Trophoblast cell (in vitro differentiated cells and primary cell): ENCODE results near the gene OR7A5.
"Not testable (repeated sequence)": the region's sequence is repeated elsewhere in the genome, so short reads cannot be mapped to it uniquely, and the experiment has no call there.

Experiments
- DNase-seq, 2 donors: peaks; one replicate each; pipeline ENCODE4 v3.0.0-alpha.2; 2016
- H2AFZ ChIP-seq: 2 replicates; pipeline ENCODE4 v1.6.1; 2013; ENCODE audit warnings: low read length, moderate library complexity, mild to moderate bottlenecking; ENCODE audit not compliant: insufficient read depth, poor library complexity
- H2AK5ac ChIP-seq: 2 replicates; pipeline ENCODE4 v1.6.1; 2013; ENCODE audit warnings: mild to moderate bottlenecking, low read length
- H2BK120ac ChIP-seq: 2 replicates; pipeline ENCODE4 v1.6.1; 2013; ENCODE audit warnings: low read length, mild to moderate bottlenecking, moderate library complexity; ENCODE audit not compliant: insufficient read depth, poor library complexity
- H2BK12ac ChIP-seq: 2 replicates; pipeline ENCODE4 v1.6.1; 2013; ENCODE audit warnings: mild to moderate bottlenecking, low read length, moderate library complexity
- H2BK5ac ChIP-seq: 2 replicates; pipeline ENCODE4 v1.6.1; 2013; ENCODE audit warnings: low read length, low read depth, moderate library complexity, mild to moderate bottlenecking; ENCODE audit not compliant: poor library complexity
- H3K14ac ChIP-seq: 2 replicates; pipeline ENCODE4 v1.6.1; 2013; ENCODE audit warnings: mild to moderate bottlenecking, low read length
- H3K18ac ChIP-seq: 2 replicates; pipeline ENCODE4 v1.6.1; 2013; ENCODE audit warnings: mild to moderate bottlenecking, low read length
- H3K23ac ChIP-seq: 2 replicates; pipeline ENCODE4 v1.6.1; 2013; ENCODE audit warnings: low read length
- H3K27ac ChIP-seq: 2 replicates; pipeline ENCODE4 v1.5.1; 2013; ENCODE audit warnings: low read depth, mild to moderate bottlenecking, inconsistent platforms, low read length, moderate library complexity
- H3K27me3 ChIP-seq: 2 replicates; pipeline ENCODE4 v1.6.1; 2013; ENCODE audit warnings: inconsistent platforms, mild to moderate bottlenecking, low read length, moderate library complexity; ENCODE audit not compliant: insufficient read depth
- H3K36me3 ChIP-seq, 2 experiments: 1 replicate in 1 of 2; 2 replicates in 1 of 2; pipeline ENCODE4 v1.6.1; 2013; ENCODE audit warnings: low read length in 2 of 2, mild to moderate bottlenecking in 2 of 2, moderate library complexity in 1 of 2; ENCODE audit not compliant: insufficient read depth in 2 of 2, control insufficient read depth in 1 of 2
- H3K4ac ChIP-seq: 2 replicates; pipeline ENCODE4 v1.6.1; 2013; ENCODE audit warnings: low read depth, mild to moderate bottlenecking, low read length, moderate library complexity
- H3K4me1 ChIP-seq, 2 experiments: 1 replicate in 1 of 2; 2 replicates in 1 of 2; pipeline ENCODE4 v1.6.1; 2013; ENCODE audit warnings: low read length in 2 of 2, mild to moderate bottlenecking in 2 of 2, moderate library complexity in 1 of 2; ENCODE audit not compliant: insufficient read depth in 2 of 2, control insufficient read depth in 1 of 2
- H3K4me2 ChIP-seq: 2 replicates; pipeline ENCODE4 v1.6.1; 2013; ENCODE audit warnings: inconsistent platforms, mild to moderate bottlenecking, low read length, moderate library complexity
- H3K4me3 ChIP-seq: 2 replicates; pipeline ENCODE4 v1.5.1; 2013; ENCODE audit warnings: mild to moderate bottlenecking, low read depth, low read length, inconsistent platforms
- H3K79me1 ChIP-seq: one replicate; pipeline ENCODE4 v1.6.1; 2013; ENCODE audit warnings: low read length
- H3K79me2 ChIP-seq: 2 replicates; pipeline ENCODE4 v1.6.1; 2013; ENCODE audit warnings: low read length, mild to moderate bottlenecking; ENCODE audit not compliant: control insufficient read depth, insufficient read depth, poor library complexity
- H3K9ac ChIP-seq: 2 replicates; pipeline ENCODE4 v1.6.1; 2013; ENCODE audit warnings: mild to moderate bottlenecking, low read length
- H3K9me3 ChIP-seq: 2 replicates; pipeline ENCODE4 v1.6.1; 2013; ENCODE audit warnings: low read depth, mild to moderate bottlenecking, control low read depth, inconsistent platforms, low read length; ENCODE audit not compliant: insufficient read depth
- H4K12ac ChIP-seq: 2 replicates; pipeline ENCODE4 v1.6.1; 2013; ENCODE audit warnings: low read depth, mild to moderate bottlenecking, low read length, moderate library complexity
- H4K8ac ChIP-seq: 2 replicates; pipeline ENCODE4 v1.6.1; 2013; ENCODE audit warnings: low read depth, mild to moderate bottlenecking, low read length, moderate library complexity
- H4K91ac ChIP-seq: one replicate; pipeline ENCODE4 v1.6.1; 2013; ENCODE audit warnings: low read depth, mild to moderate bottlenecking, low read length, moderate library complexity
- WGBS: extraction: QIAGEN DNeasy Blood & Tissue Kit; methylation state at CpG from one replicate; pipeline ENCODE4 v1.1.7; 2013; ENCODE audit warnings: missing lambda C conversion rate; ENCODE audit not compliant: insufficient read length, insufficient coverage; ENCODE audit errors: extremely low coverage; 5-methylcytosine and 5-hydroxymethylcytosine counted together

The OR7A5 gene

DNA sequence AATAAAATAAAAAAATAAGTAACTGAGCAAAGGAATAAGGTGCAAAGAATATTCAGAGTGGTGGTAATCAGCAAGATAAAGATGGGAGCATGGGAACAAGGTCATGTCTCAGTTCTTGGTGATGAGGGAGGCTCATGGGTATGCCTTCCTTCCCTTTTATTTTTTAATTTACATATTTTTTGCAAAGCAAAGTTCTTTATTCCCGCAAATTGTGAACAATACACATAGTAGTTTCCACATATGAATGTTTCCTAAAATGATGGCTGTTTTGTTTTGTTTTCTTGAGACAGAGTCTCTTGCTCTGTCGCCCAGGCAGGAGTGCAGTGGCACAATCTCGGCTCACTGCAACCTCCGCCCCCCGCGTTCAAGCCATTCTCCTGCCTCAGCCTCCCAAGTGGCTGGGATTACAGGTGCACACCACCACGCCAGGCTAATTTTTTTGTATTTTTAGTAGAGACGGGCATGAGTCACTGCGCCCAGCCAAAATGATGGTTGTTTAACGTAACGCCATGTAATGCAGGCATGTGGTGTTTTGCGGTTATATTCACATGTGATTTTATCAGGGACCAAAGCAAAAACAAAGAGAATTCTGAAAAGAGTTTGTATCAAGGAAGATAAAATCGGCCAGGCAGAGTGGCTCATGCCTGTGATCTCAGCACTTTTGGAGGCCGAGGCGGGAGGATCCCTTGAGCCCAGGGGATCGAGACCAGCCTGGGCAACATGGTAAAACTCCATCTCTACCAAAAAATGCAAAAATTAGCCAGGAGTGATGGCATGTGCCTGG, 52.2 kb downstream of the OR7A5 start:
- Histone ChIP-seq H3K4ac (no peak overlapping the region), H3K27ac (no peak overlapping the region), H2BK12ac (no peak overlapping the region), H4K8ac (no peak overlapping the region), H3K4me3 (no peak overlapping the region), H2AK5ac (no peak overlapping the region), H3K9ac (no peak overlapping the region), H3K79me2 (no peaks in the 10 kb centered on the region), H2BK5ac (no peak overlapping the region), H3K79me1 (peaks cover 5% of the 10 kb centered on the region), H2BK120ac (no peak overlapping the region), H3K27me3 (no peaks in the 10 kb centered on the region), H3K23ac (no peak overlapping the region), H3K4me1 (peaks cover 3 to 7% of the 10 kb centered on the region in 2 experiments), H2AFZ (no peak overlapping the region), H3K18ac (no peak overlapping the region), H3K36me3 (no peaks in the 10 kb centered on the region), H4K91ac (no peak overlapping the region), H4K12ac (no peak overlapping the region), H3K4me2 (no peak overlapping the region), H3K9me3 (no peaks in the 10 kb centered on the region), H3K14ac (no peak overlapping the region)
- no CpG with 5 or more reads among the region's 16 CpGs for WGBS
- DNase-seq, result peak; percentile 29 to 64

DNA sequence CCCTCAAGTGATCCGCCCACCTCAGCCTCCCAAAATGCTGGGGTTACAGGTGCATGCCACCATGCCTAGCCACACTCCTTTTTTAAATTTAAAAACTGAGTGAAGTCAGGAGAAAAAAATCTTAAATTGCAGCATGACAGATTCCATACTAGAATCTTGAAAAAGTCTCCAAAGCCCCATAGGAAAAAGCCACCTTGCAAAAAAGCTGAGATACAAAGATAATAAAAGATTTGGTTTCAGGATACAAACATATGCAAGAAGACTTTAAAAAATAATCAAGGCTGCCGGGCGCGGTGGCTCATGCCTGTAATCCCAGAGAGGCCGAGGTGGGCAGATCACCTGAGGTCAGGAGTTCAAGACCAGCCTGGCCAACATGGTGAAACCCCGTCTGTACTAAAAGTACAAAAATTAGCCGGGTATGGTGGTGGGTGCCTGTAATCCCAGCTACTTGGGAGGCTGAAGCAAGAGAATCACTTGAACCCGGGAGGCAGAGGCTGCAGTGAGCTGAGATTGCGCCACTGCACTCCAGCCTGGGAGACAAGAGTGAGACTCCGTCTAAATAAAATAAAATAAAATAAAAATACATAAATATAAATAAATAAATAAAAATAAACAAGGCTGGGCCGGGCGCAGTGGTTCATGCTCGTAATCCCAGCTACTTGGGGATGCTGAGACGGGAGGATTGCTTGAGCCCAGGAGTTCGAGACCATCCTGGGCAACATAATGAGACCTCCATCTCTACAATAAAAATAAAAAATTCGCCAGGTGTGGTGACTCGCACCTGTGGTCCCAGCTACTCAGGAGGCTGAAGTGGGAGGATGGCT, 53.1 kb downstream of the OR7A5 start:
- not testable (repeated sequence) for H2BK120ac ChIP-seq, H3K4ac ChIP-seq, H4K91ac ChIP-seq, H2AFZ ChIP-seq, H3K27me3 ChIP-seq, H3K14ac ChIP-seq, DNase-seq, H4K12ac ChIP-seq, H4K8ac ChIP-seq, H3K9ac ChIP-seq, H2AK5ac ChIP-seq, H3K18ac ChIP-seq, H3K9me3 ChIP-seq, H2BK12ac ChIP-seq, H3K4me1 ChIP-seq, H3K4me3 ChIP-seq, H3K79me2 ChIP-seq, H2BK5ac ChIP-seq, H3K27ac ChIP-seq, H3K23ac ChIP-seq, H3K4me2 ChIP-seq, H3K36me3 ChIP-seq, H3K79me1 ChIP-seq
- no CpG with 5 or more reads among the region's 17 CpGs for WGBS

DNA sequence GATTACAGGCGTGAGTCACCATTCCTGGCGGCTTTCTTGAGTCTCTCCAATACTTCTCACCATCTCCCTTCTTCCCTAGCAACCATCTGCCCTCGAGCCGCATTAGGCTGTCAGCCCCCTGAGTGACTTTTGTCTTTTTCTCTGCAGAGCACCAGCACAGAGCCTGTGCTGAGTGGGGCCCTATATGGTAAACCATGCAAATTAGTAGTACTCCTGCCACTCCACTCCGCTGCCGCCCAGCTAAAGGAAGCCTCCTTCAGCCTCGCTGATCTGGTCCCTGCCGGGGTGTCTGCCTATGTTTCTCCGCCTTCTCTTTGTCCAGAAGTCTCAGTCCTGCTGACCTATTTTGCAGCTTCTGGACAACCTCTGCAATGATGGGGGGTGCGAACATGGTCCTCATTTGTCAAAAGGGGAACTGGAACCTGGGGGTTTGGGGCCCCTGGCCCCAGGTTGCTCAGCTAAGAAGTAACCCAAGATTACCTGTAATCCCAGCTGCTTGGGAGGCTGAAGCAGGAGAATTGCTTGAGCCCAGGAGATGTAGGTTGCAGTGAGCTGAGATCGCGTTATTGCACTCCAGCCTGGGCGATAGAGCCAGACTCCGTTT, 54.3 kb downstream of the OR7A5 start:
- H3K27ac ChIP-seq, H3K79me2 ChIP-seq, H3K4ac ChIP-seq, H3K9me3 ChIP-seq, H3K23ac ChIP-seq, H3K79me1 ChIP-seq, H2BK5ac ChIP-seq, H3K27me3 ChIP-seq, H3K4me3 ChIP-seq, H3K36me3 ChIP-seq, H3K18ac ChIP-seq, H2AFZ ChIP-seq, H3K4me2 ChIP-seq, H2AK5ac ChIP-seq, H3K14ac ChIP-seq, H2BK120ac ChIP-seq, H4K8ac ChIP-seq, H3K9ac ChIP-seq, DNase-seq, H2BK12ac ChIP-seq, H4K12ac ChIP-seq, H4K91ac ChIP-seq: not testable (repeated sequence)
- peaks cover 6 to 12% of the 10 kb centered on the region in 2 experiments for H3K4me1 ChIP-seq
- no CpG with 5 or more reads among the region's 14 CpGs for WGBS

DNA sequence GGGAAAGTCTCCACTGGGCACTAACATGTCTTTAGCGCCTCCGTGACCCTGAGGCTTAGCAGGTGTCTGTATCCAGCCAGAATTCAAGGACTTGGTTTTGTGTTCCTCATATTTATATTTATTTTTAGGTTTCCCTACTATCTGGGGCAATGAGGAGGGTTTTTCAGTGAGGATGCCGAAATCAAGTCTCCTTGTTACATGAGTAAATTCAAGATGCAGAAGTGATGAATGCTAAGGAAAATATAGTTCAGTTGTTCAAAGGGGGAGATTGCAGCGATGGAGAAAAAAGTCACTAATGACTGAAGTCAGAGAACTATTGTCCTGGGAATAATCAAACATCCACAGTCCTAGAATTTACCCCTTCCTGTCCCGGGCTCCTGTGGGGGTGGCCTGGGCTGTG, 55.8 kb downstream of the OR7A5 start:
- Histone ChIP-seq H4K8ac (no peak overlapping the region), H3K4me2 (no peak overlapping the region), H3K14ac (no peak overlapping the region), H3K23ac (no peak overlapping the region), H3K9me3 (no peaks in the 10 kb centered on the region), H3K79me1 (no peaks in the 10 kb centered on the region), H3K18ac (no peak overlapping the region), H3K27ac (no peak overlapping the region), H3K4me3 (no peak overlapping the region), H3K9ac (no peak overlapping the region), H2BK5ac (no peak overlapping the region), H2AK5ac (no peak overlapping the region), H3K4me1 (peaks cover 6 to 10% of the 10 kb centered on the region in 2 experiments), H3K4ac (no peak overlapping the region), H4K91ac (no peak overlapping the region), H3K79me2 (no peaks in the 10 kb centered on the region), H2AFZ (no peak overlapping the region), H2BK12ac (no peak overlapping the region), H2BK120ac (no peak overlapping the region), H3K27me3 (no peaks in the 10 kb centered on the region), H3K36me3 (no peaks in the 10 kb centered on the region), H4K12ac (no peak overlapping the region)
- whole genome bisulfite sequencing, result no CpG with 5 or more reads among the region's 5 CpGs
- no peak for DNase-seq
